H9 (cell line): Measurements from ENCODE around the gene ZMPSTE24. TPM values are rescaled to one million over a fixed set of nuclear protein-coding genes. Genes with fewer than 3 reads are reported as not detected.

Experiments used
- DNase-seq: peaks from one replicate; pipeline ENCODE4 v3.0.0-alpha.2; 2017
- H2AFZ ChIP-seq: one replicate; pipeline ENCODE4 v1.6.1; 2013; ENCODE audit warnings: mild to moderate bottlenecking, low read length, control low read depth, moderate library complexity
- H2AK5ac ChIP-seq: 2 replicates; pipeline ENCODE4 v1.6.1; 2013; ENCODE audit warnings: low read length, control low read depth, mixed read lengths; ENCODE audit not compliant: insufficient read length
- H2BK120ac ChIP-seq: one replicate; pipeline ENCODE4 v1.6.1; 2013; ENCODE audit warnings: low read depth, mild to moderate bottlenecking, low read length, control low read depth, inconsistent platforms; ENCODE audit not compliant: poor library complexity, severe bottlenecking
- H2BK12ac ChIP-seq: 2 replicates; pipeline ENCODE4 v1.6.1; 2013; ENCODE audit warnings: low read length, control low read depth, mixed read lengths, low read depth; ENCODE audit not compliant: insufficient read length
- H2BK15ac ChIP-seq: 2 replicates; pipeline ENCODE4 v1.6.1; 2013; ENCODE audit warnings: low read depth, low read length, control low read depth
- H2BK20ac ChIP-seq: one replicate; pipeline ENCODE4 v1.6.1; 2013; ENCODE audit warnings: low read depth, mild to moderate bottlenecking, low read length, control low read depth, inconsistent platforms; ENCODE audit not compliant: poor library complexity, severe bottlenecking
- H2BK5ac ChIP-seq: 2 replicates; pipeline ENCODE4 v1.6.1; 2013; ENCODE audit warnings: low read length, control low read depth, mixed read lengths; ENCODE audit not compliant: insufficient read length
- H3K14ac ChIP-seq: 2 replicates; pipeline ENCODE4 v1.6.1; 2013; ENCODE audit warnings: low read length, control low read depth; ENCODE audit not compliant: insufficient read depth
- H3K18ac ChIP-seq: 2 replicates; pipeline ENCODE4 v1.6.1; 2013; ENCODE audit warnings: low read depth, mild to moderate bottlenecking, mixed read lengths, low read length, control low read depth; ENCODE audit not compliant: insufficient read length
- H3K23ac ChIP-seq: 2 replicates; pipeline ENCODE4 v1.6.1; 2013; ENCODE audit warnings: low read length, control low read depth, mixed read lengths, low read depth; ENCODE audit not compliant: insufficient read length
- H3K23me2 ChIP-seq: 2 replicates; pipeline ENCODE4 v1.6.1; 2013; ENCODE audit warnings: low read depth, mild to moderate bottlenecking, mixed read lengths, low read length, control low read depth; ENCODE audit not compliant: insufficient read length, poor library complexity, severe bottlenecking
- H3K27ac ChIP-seq: 2 replicates; pipeline ENCODE4 v1.5.1; 2013; ENCODE audit warnings: low read length, control low read depth, mixed read lengths, low read depth; ENCODE audit not compliant: insufficient read length
- H3K27me3 ChIP-seq: 2 replicates; pipeline ENCODE4 v1.6.1; 2013; ENCODE audit warnings: low read length, control low read depth, inconsistent platforms; ENCODE audit not compliant: insufficient read depth
- H3K4ac ChIP-seq: 2 replicates; pipeline ENCODE4 v1.6.1; 2013; ENCODE audit warnings: low read depth, mild to moderate bottlenecking, control low read depth, inconsistent platforms, low read length, moderate library complexity
- H3K4me1 ChIP-seq: 2 replicates; pipeline ENCODE4 v1.6.1; 2013; ENCODE audit warnings: low read length, control low read depth, inconsistent platforms; ENCODE audit not compliant: insufficient read depth
- H3K4me2 ChIP-seq: 2 replicates; pipeline ENCODE4 v1.6.1; 2013; ENCODE audit warnings: low read length, control low read depth, mixed read lengths; ENCODE audit not compliant: insufficient read length, insufficient read depth
- H3K56ac ChIP-seq: 2 replicates; pipeline ENCODE4 v1.6.1; 2013; ENCODE audit warnings: low read depth, mild to moderate bottlenecking, mixed read lengths, low read length, control low read depth; ENCODE audit not compliant: insufficient read length
- H3K79me1 ChIP-seq: 2 replicates; pipeline ENCODE4 v1.6.1; 2013; ENCODE audit warnings: low read depth, mild to moderate bottlenecking, moderate library complexity, low read length, control low read depth, inconsistent platforms; ENCODE audit not compliant: insufficient read depth, poor library complexity, severe bottlenecking
- H3K79me2 ChIP-seq: 2 replicates; pipeline ENCODE4 v1.6.1; 2013; ENCODE audit warnings: low read length, control low read depth, inconsistent platforms; ENCODE audit not compliant: insufficient read depth
- H3K9ac ChIP-seq: 2 replicates; pipeline ENCODE4 v1.6.1; 2013; ENCODE audit warnings: low read length, control low read depth, mixed read lengths; ENCODE audit not compliant: insufficient read length; ENCODE audit errors: extremely low read depth
- H3K9me3 ChIP-seq: one replicate; pipeline ENCODE4 v1.6.1; 2013; ENCODE audit warnings: low read depth, low read length, inconsistent platforms; ENCODE audit not compliant: control insufficient read depth
- H3T11ph ChIP-seq: one replicate; pipeline ENCODE4 v1.6.1; 2013; ENCODE audit warnings: mild to moderate bottlenecking, low read length, control low read depth, inconsistent platforms
- H4K20me1 ChIP-seq: one replicate; pipeline ENCODE4 v1.6.1; 2013; ENCODE audit not compliant: control insufficient read depth, insufficient read length, insufficient read depth
- H4K5ac ChIP-seq: 2 replicates; pipeline ENCODE4 v1.6.1; 2013; ENCODE audit warnings: low read depth, mild to moderate bottlenecking, mixed read lengths, low read length, control low read depth; ENCODE audit not compliant: insufficient read length
- H4K8ac ChIP-seq: replicated peaks from 2 replicates; pipeline ENCODE4 v1.6.1; 2013; ENCODE audit warnings: low read length, control low read depth, mixed read lengths, low read depth; ENCODE audit not compliant: insufficient read length
- H4K91ac ChIP-seq: 2 replicates; pipeline ENCODE4 v1.6.1; 2013; ENCODE audit warnings: low read depth, mild to moderate bottlenecking, moderate library complexity, mixed read lengths, low read length, control low read depth; ENCODE audit not compliant: insufficient read length
- H3K27ac Mint-ChIP-seq, 3 experiments: 2 replicates in 2 of 3; 3 replicates in 1 of 3; pipeline ENCODE4 v1.8.0; 2020 to 2021; ENCODE audit warnings: mixed read lengths in 3 of 3, mild to moderate bottlenecking in 1 of 3, moderate library complexity in 1 of 3
- H3K27me3 Mint-ChIP-seq: 2 replicates; pipeline ENCODE4 v1.8.0; 2021; ENCODE audit warnings: low read depth, mild to moderate bottlenecking, moderate library complexity, mixed read lengths
- H3K36me3 Mint-ChIP-seq, 3 experiments: 2 replicates in 2 of 3; 3 replicates in 1 of 3; pipeline ENCODE4 v1.8.0; 2020 to 2021; ENCODE audit warnings: low read depth in 3 of 3, mixed read lengths in 3 of 3; ENCODE audit not compliant: insufficient read depth in 1 of 3
- H3K4me1 Mint-ChIP-seq, 2 experiments: 2 replicates each; pipeline ENCODE4 v1.8.0; 2020; ENCODE audit warnings: mixed read lengths in 2 of 2
- H3K4me3 Mint-ChIP-seq, 2 experiments: 2 replicates in 1 of 2; 3 replicates in 1 of 2; pipeline ENCODE4 v1.8.0; 2020 to 2021; ENCODE audit warnings: mild to moderate bottlenecking in 2 of 2, mixed read lengths in 2 of 2, moderate library complexity in 1 of 2
- H3K9me3 Mint-ChIP-seq, 2 experiments: 2 replicates in 1 of 2; 3 replicates in 1 of 2; pipeline ENCODE4 v1.8.0; 2020; ENCODE audit warnings: mild to moderate bottlenecking in 2 of 2, mixed read lengths in 2 of 2, moderate library complexity in 1 of 2
- CTCF ChIP-seq: fragments of 200-600 bp; sonication (generic); conservative IDR thresholded peaks from 3 replicates; pipeline ENCODE4 v1.8.0; 2021; ENCODE audit warnings: antibody characterized with exemption, mild to moderate bottlenecking
- WGBS: extraction: QIAGEN DNeasy Blood & Tissue Kit; methylation state at CpG from one replicate; pipeline ENCODE4 v1.1.7; 2013; ENCODE audit warnings: missing lambda C conversion rate, low lambda C conversion rate, mixed read lengths; ENCODE audit not compliant: insufficient read length; ENCODE audit errors: extremely low coverage; 5-methylcytosine and 5-hydroxymethylcytosine counted together
- total RNA-seq: library from RNA; stranded (reverse); gene quantifications from 2 replicates; pipeline ENCODE4 v1.2.1, GENCODE V29; 2021

ZMPSTE24 gene
- total RNA-seq, 1 experiment from 2014 or later, result 47.6 TPM

DNA sequence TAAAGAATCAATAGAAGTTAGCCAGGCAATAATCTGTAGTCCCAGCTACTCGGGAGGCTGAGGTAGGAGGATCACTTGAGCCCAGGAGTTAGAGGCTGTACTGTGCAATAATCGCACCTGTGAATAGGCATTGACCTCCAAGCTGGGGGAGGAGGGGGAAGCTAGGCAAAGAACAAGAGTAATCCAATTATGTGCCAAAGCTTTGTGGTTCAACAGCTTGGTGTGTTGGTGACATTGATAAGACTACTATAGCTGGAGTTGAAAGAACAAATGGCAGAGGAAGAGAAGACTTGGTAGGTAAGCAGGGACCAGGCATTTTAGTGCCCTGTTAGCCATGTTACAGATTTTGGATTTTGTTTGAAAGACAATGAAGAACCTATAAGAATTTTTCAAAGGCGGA lies 12.3 kb upstream of the ZMPSTE24 start:
- H3K4me3 Mint-ChIP-seq, result no peak overlapping the region
- H2BK5ac ChIP-seq, result no peak overlapping the region
- no peak overlapping the region for H2BK120ac ChIP-seq
- H4K5ac ChIP-seq, result no peak overlapping the region
- H3K27ac ChIP-seq, result no peak overlapping the region
- no peak overlapping the region for H3K14ac ChIP-seq
- H3K4me2 ChIP-seq, result no peak overlapping the region
- H3K79me1 ChIP-seq, result no peaks in the 10 kb centered on the region
- H3K27ac Mint-ChIP-seq, result no peak overlapping the region
- no peak overlapping the region for H2AK5ac ChIP-seq
- H3K23ac ChIP-seq, result no peak overlapping the region
- no peaks in the 10 kb centered on the region for H3K27me3 ChIP-seq
- TF ChIP-seq CTCF, result no peak
- no peak overlapping the region for H4K8ac ChIP-seq
- H3K36me3 Mint-ChIP-seq, result no peaks in the 10 kb centered on the region
- no peak overlapping the region for H4K91ac ChIP-seq
- H3K4me1 ChIP-seq, result no peaks in the 10 kb centered on the region
- no CpG with 5 or more reads among the region's 3 CpGs for WGBS
- no peak overlapping the region for H2BK12ac ChIP-seq
- no peaks in the 10 kb centered on the region for H3K4me1 Mint-ChIP-seq
- H3K56ac ChIP-seq, result no peak overlapping the region
- no peak overlapping the region for H2BK15ac ChIP-seq
- no peak overlapping the region for H3K18ac ChIP-seq
- no peak overlapping the region for H3K9ac ChIP-seq
- H3K9me3 Mint-ChIP-seq, result no peaks in the 10 kb centered on the region
- no peak for DNase-seq
- no peaks in the 10 kb centered on the region for H3K9me3 ChIP-seq
- no peak overlapping the region for H2AFZ ChIP-seq
- H4K20me1 ChIP-seq, result no peaks in the 10 kb centered on the region
- no peaks in the 10 kb centered on the region for H3K23me2 ChIP-seq
- H3T11ph ChIP-seq, result no peak overlapping the region
- H3K79me2 ChIP-seq, result no peaks in the 10 kb centered on the region
- no peak overlapping the region for H3K4ac ChIP-seq
- no peak overlapping the region for H2BK20ac ChIP-seq
- H3K27me3 Mint-ChIP-seq, result no peaks in the 10 kb centered on the region; the same call in 1 of the 2 replicates
